Measurements from ENCODE around the gene OAS2.
"Not testable (repeated sequence)": the region's sequence is repeated elsewhere in the genome, so short reads cannot be mapped to it uniquely, and the experiment has no call there.

The OAS2 gene

GRCh38 chr12:112941528-112942335 lies 36.6 kb upstream of the OAS2 start:
- no peak for DNase-seq (ENCODE audit: low read depth in 1 of 2, low spot score in 1 of 2)
- in situ Hi-C loops (cut with HindIII; ENCODE audit: low pct_unique_long_range_greater_than_20kb, low sequenced_read_pairs) = no loop called here
- no peak for TF ChIP-seq JUND (IDR thresholded peaks at IDR 0.05; ENCODE audit: low read depth)

DNA sequence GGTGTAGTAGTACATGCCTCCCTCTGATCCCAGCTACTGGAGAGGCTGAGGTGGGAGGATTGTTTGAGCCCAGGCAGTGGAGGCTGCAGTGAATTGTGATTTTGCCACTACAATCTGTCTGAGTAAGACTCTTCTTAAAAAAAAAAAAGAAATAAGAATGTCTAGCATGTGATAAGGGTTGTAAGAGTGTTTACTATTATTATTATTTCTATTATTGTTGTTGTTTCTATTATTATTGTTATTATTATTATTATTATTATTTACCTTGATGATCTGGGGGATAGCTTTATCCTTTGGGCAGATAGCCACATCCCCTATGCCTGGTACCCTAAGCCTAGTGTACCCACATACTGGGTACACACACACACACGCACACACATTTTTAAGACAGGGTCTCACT lies 35.7 kb upstream of the OAS2 start:
- DNase-seq (ENCODE audit: low read depth in 1 of 2, low spot score in 1 of 2) = no peak
- TF ChIP-seq JUND (IDR thresholded peaks at IDR 0.05; ENCODE audit: low read depth) = no peak
- in situ Hi-C loops (cut with HindIII; ENCODE audit: low pct_unique_long_range_greater_than_20kb, low sequenced_read_pairs) = no loop called here

GRCh38 chr12:112944024-112944690 lies 34.2 kb upstream of the OAS2 start:
- in situ Hi-C loops (cut with HindIII; ENCODE audit: low pct_unique_long_range_greater_than_20kb, low sequenced_read_pairs) = no loop called here
- TF ChIP-seq JUND (IDR thresholded peaks at IDR 0.05; ENCODE audit: low read depth) = no peak

DNA sequence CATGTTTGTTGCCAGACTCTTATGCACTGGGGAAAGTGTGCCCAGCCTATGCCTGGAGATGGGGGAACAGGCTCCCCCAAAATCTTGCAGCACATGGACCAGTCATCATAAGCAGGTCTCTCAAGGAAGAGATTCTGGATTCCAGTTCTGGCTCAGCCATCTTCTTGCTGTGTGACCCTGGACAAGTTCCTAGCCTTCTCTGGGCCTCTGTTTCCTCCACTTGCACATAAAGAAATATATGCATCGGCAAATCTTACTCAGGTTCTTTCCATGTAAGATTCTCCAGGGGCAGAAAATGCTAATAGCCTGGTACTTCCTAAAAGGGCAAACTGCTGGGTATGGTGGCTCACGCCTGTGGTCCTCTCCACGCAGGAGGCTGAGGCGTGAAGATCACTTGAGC lies 32.8 kb upstream of the OAS2 start:
- no peak for TF ChIP-seq JUND (IDR thresholded peaks at IDR 0.05; ENCODE audit: low read depth)

More at GRCh38 chr12:112944024-112944690, 34.2 kb upstream of the OAS2 start:
- DNase-seq (ENCODE audit: low read depth in 1 of 2, low spot score in 1 of 2) = no peak

DNA sequence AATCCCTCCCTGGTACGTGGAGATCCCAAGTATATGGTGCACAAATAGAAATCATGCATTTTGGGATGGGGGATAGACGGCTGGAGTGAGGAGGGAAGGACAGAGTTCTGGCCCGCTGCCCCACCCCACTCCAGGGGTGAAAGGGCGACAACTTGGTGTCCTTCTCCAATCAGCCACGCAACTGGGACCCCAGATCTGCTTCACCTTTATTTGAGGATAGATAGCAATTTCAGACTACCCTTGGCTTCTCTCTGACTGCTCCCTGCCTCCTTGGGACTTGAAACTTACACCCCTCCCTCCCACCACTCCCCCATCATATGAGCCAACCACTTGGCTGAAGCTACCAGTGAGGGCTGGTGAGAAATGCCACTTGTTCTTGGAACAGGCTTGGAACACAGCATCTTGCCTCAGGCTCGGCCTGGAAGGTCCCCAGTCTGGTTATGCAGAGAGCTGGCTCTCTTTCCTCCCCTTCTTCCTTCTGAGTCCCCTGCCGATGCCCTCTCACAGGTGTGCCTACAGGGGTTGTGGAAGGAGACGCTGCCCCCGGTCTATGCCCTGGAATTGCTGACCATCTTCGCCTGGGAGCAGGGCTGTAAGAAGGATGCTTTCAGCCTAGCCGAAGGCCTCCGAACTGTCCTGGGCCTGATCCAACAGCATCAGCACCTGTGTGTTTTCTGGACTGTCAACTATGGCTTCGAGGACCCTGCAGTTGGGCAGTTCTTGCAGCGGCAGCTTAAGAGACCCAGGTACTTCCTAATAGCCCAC lies 31.9 kb upstream of the OAS2 start:
- TF ChIP-seq JUND (IDR thresholded peaks at IDR 0.05; ENCODE audit: low read depth) = no peak
- DNase-seq (ENCODE audit: low read depth in 1 of 2, low spot score in 1 of 2) = no peak
- in situ Hi-C loops (cut with HindIII; ENCODE audit: low pct_unique_long_range_greater_than_20kb, low sequenced_read_pairs) = no loop called here

More for the DNA sequence above, 32.8 kb upstream of the OAS2 start:
- in situ Hi-C loops (cut with HindIII; ENCODE audit: low pct_unique_long_range_greater_than_20kb, low sequenced_read_pairs) = no loop called here
- DNase-seq (ENCODE audit: low read depth in 1 of 2, low spot score in 1 of 2) = no peak

DNA sequence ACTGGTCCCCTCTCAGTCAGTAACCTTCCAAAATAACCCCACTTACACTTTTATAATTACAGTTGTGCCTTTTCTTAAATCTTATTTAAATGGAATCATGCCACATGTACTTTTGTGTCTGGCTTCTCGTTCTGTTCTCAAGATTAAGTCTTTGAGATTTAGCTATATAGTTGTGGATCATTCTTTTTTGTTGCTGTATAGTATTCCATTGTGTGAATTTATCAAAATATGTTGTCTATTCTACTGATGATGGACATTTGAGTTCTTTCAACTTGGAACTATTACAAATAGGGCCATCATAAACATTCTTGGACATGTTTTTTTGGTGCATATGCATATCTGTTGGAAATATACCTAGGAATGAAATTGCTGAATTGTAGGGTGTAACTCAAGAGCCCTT lies 31.0 kb upstream of the OAS2 start:
- in situ Hi-C loops (cut with HindIII; ENCODE audit: low pct_unique_long_range_greater_than_20kb, low sequenced_read_pairs) = no loop called here
- no peak for DNase-seq (ENCODE audit: low read depth in 1 of 2, low spot score in 1 of 2)
- TF ChIP-seq JUND (IDR thresholded peaks at IDR 0.05; ENCODE audit: low read depth) = no peak

GRCh38 chr12:112947761-112948160 lies 30.6 kb upstream of the OAS2 start:
- in situ Hi-C loops (cut with HindIII; ENCODE audit: low pct_unique_long_range_greater_than_20kb, low sequenced_read_pairs) = no loop called here
- TF ChIP-seq JUND (IDR thresholded peaks at IDR 0.05; ENCODE audit: low read depth) = no peak
- DNase-seq (ENCODE audit: low read depth in 1 of 2, low spot score in 1 of 2) = no peak

GRCh38 chr12:112948806-112949205 lies 29.5 kb upstream of the OAS2 start:
- no peak for TF ChIP-seq JUND (IDR thresholded peaks at IDR 0.05; ENCODE audit: low read depth)
- no peak for DNase-seq (ENCODE audit: low read depth in 1 of 2, low spot score in 1 of 2)
- in situ Hi-C loops (cut with HindIII; ENCODE audit: low pct_unique_long_range_greater_than_20kb, low sequenced_read_pairs) = no loop called here

GRCh38 chr12:112950701-112951100 lies 27.6 kb upstream of the OAS2 start:
- in situ Hi-C loops (cut with HindIII; ENCODE audit: low pct_unique_long_range_greater_than_20kb, low sequenced_read_pairs) = no loop called here
- no peak for DNase-seq (ENCODE audit: low read depth in 1 of 2, low spot score in 1 of 2)
- TF ChIP-seq JUND (IDR thresholded peaks at IDR 0.05; ENCODE audit: low read depth) = no peak

DNA sequence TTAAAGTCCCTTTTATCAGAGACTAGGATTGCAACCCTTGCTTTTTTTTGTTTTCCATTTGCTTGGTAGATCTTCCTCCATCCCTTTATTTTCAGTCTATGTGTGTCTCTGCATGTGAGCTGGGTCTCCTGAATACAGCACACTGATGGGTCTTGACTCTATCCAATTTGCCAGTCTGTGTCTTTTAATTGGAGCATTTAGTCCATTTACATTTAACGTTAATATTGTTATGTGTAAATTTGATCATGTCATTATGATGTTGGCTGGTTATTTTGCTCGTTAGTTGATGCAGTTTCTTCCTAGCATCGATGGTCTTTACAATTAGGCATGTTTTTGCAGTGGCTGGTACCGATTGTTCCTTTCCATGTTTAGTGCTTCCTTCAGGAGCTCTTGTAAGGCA lies 21.2 kb upstream of the OAS2 start:
- in situ Hi-C loops (cut with HindIII; ENCODE audit: low pct_unique_long_range_greater_than_20kb, low sequenced_read_pairs); DNase-seq (ENCODE audit: low read depth in 1 of 2, low spot score in 1 of 2): not testable (repeated sequence)

- DNase-seq (ENCODE audit: low read depth in 1 of 2, low spot score in 1 of 2) = peak in 1 of 2 experiments; percentile 52
- TF ChIP-seq JUND (IDR thresholded peaks at IDR 0.05; ENCODE audit: low read depth) = no peak
- in situ Hi-C loops (cut with HindIII; ENCODE audit: low pct_unique_long_range_greater_than_20kb, low sequenced_read_pairs) = no loop called here
Measured at GRCh38 chr12:112961074-112961473, 17.2 kb upstream of the OAS2 start.

DNA sequence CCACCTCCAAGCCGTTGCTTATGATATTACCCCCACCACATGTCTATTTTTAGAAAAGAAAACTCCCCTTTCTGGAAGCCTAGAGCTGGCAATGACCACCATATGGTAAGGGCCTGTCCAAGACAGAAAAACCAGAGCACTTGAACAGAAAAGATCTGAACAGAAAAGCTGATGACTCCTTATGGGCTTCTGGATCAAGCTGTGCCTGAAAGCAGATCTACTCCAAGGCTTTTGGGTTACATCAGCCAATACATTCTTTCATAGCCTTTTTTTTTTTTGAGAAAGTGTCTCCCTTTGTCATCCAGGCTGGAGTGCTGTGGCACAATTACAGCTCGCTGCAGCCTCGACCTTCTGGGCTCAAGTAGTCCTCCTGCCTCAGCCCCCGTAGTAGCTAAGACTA lies 16.8 kb upstream of the OAS2 start:
- no peak for DNase-seq (ENCODE audit: low read depth in 1 of 2, low spot score in 1 of 2)
- no peak for TF ChIP-seq JUND (IDR thresholded peaks at IDR 0.05; ENCODE audit: low read depth)
- in situ Hi-C loops (cut with HindIII; ENCODE audit: low pct_unique_long_range_greater_than_20kb, low sequenced_read_pairs) = no loop called here

- DNase-seq (ENCODE audit: low read depth in 1 of 2, low spot score in 1 of 2) = no peak
- in situ Hi-C loops (cut with HindIII; ENCODE audit: low pct_unique_long_range_greater_than_20kb, low sequenced_read_pairs) = no loop called here
- TF ChIP-seq JUND (IDR thresholded peaks at IDR 0.05; ENCODE audit: low read depth) = no peak
Measured at GRCh38 chr12:112962561-112962960, 15.8 kb upstream of the OAS2 start.
